Ovary (tissue), 3 donors: ENCODE results near the gene CACYBP.

ENCODE experiments used
- CTCF ChIP-seq, 3 donors: fragments of 450-650 bp in 2 of 3; fragments of 200-600 bp in 1 of 3; IDR thresholded peaks; one replicate each; pipeline versions ENCODE4 v1.5.1 to v1.8.0; 2016 to 2022; ENCODE audit warnings: antibody characterized with exemption in 3 of 3, mild to moderate bottlenecking in 1 of 3
- EP300 ChIP-seq: sonication (generic); formaldehyde crosslinking; IDR thresholded peaks from one replicate; pipeline ENCODE4 v1.6.1; 2017; ENCODE audit warnings: antibody characterized with exemption
- POLR2A ChIP-seq: fragments of 450-650 bp; IDR thresholded peaks from one replicate; pipeline ENCODE4 v1.6.1; 2017; ENCODE audit warnings: antibody characterized with exemption, mild to moderate bottlenecking, moderate library complexity
- donor health status: DM: no; HTN: no; CAD: no.

DNA sequence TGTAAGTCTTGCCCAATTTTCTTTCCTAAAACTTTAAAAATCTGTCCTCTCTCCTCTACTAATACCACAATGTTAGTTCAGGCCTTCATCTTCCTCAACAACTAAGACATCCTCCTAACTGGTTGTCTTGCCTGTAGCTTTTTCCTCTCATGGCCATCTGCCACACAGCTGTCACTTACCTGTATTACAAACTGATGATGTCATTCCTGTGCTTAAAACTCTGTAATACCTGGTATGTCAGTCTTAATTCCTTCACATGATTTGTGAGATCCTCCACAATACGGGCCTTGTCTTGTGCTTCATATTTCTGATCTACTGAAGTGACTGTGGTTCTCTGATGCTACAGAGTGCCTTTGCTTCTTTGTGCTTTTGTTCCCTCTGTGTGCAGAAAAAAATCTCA lies 13.7 kb downstream of the CACYBP start:
- no peak for TF ChIP-seq CTCF (IDR thresholded peaks at IDR 0.05)
- no peak for TF ChIP-seq POLR2A
- TF ChIP-seq EP300 = no peak
